Activated effector memory CD4-positive, alpha-beta T cell treated with anti-CD3 and anti-CD28 coated beads, Interleukin-2, amount 50 U/mL, for 16 hours (primary cell): ENCODE results near the gene SERTAD2.

Source experiments
- DNase-seq: peaks from one replicate; pipeline ENCODE4 v3.0.0-alpha.2; 2020

Gene SERTAD2

DNA sequence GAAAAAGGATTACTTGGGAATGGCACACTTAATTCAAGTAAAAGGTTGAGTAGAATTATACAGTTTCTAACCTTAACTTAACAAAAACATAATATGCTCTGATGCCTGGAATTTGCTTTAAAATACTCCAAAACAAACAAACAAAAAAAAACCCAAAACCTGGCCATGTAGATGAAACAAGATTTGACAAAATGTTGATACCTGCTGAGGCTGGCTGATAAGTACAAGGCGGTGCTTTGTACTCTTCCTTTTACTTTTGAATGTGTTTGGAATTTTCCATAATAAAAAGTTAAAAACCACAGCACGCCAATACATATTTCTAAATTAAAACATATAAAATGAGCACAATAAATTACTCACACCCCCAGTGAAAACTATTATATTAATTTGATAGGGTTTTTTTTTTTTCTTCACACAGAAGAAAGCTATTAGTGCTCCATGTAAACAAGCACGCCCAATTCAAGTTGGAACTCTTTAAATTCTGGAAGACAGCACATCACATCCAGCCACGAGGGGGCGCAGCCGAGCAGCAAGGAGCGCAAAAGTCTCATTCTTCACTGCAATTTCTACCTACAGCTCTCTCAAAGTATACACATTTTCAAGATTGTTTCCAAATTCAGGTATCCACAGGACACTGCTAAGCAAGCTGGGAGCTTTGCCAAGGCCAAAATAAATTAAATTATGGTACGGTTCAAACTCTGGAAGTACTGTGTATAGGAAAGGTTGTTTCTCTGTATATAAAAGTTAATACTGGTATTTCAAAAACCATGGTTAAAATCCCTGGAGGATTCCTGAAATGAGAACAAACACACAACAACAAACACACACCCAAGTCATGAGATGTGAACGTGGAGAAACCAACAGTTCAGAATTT, 7.5 kb downstream of the SERTAD2 start:
- peak; percentile 95 for DNase-seq

DNA sequence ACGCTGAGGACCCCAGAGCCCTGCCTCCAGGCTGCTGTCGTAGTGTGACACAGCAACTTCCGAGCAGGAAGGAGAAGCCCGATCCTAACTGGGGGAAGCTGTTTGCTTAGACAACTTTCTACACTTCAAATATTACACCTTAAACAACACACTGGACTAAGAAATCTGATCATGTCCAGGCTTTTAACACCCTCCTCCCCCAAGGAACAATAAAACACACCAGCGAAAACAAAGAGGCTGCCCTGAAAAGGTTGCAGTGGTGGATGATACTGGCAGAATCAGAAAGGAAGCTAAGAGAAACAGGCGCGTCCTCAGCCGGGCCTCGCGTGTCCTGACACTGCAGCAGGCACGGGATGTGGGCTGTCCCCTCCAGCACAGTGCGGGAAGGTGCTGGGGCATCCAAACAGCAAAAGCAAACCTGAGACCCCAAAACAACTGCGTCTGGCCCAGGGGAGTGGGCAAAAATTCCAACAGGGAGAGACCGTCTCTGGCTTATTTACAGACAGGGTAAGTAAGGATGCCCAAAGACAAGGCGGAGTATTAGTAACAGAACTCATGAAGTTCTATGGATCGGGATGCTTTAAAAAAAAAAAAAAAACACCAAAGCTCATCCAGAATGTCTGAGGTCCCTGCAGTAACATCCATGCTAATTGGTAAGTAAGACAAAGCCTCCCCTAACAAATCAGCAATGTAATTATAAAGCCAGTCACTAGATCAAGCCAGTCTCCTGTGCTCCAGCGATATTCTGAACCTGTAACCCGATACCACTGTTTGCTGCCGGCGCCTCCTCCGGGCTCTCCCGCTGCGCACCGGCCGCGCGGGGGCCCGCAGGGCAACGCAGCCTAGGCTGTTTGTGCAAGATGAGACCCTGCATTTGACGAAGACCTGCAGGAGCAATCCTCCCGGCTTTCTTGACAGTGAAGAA, 9.0 kb downstream of the SERTAD2 start:
- DNase-seq, result peak; percentile 73

DNA sequence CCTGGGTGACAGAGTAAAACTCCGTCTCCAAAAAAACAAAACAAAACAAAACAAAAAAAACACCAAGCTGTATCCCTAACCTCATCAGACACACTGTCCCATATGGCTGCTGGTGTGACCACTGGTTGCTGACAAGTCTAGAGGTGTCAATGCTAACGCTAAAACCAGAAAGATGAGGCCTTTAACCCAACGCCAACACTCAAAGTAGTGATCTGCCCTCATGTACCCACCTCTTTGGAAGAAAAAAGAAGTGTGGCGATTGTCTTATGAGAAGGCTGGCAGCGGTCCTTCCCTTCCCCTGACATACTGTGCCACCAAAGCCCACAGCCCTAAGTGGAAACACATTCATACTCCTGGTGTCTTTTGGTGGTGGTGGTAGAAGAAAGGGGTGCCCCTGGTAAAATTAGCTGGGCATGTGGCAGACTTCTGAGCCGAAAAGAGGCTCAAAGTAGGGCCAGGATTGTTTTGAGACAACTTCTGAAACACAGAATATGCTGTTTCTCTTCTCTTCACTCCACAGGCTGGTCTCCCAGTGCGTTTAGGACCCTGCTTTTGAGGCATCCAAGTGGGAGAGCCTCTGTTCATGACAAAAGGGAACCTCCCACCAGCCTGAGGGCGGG, 9.8 kb downstream of the SERTAD2 start:
- DNase-seq, result no peak

DNA sequence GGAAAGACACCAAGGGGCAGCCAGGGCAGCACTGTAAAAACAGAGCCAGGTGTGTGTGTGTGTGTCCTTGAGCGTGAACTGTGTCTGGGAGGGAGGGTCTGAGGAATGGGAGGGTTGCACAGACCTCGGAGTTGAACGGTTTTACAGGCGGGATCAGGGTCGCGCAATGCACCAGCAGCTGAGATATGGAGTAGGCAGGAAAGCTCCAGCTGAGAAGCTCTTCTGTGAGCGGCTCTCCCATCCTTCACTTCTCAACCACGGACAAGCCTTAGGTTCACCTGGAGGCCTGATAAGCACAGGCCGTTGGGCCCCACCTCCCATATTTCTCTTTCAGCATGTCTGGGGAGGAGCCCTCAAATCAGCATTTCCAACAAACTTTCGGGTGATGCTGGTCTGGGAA, 12.1 kb downstream of the SERTAD2 start:
- no peak for DNase-seq

DNA sequence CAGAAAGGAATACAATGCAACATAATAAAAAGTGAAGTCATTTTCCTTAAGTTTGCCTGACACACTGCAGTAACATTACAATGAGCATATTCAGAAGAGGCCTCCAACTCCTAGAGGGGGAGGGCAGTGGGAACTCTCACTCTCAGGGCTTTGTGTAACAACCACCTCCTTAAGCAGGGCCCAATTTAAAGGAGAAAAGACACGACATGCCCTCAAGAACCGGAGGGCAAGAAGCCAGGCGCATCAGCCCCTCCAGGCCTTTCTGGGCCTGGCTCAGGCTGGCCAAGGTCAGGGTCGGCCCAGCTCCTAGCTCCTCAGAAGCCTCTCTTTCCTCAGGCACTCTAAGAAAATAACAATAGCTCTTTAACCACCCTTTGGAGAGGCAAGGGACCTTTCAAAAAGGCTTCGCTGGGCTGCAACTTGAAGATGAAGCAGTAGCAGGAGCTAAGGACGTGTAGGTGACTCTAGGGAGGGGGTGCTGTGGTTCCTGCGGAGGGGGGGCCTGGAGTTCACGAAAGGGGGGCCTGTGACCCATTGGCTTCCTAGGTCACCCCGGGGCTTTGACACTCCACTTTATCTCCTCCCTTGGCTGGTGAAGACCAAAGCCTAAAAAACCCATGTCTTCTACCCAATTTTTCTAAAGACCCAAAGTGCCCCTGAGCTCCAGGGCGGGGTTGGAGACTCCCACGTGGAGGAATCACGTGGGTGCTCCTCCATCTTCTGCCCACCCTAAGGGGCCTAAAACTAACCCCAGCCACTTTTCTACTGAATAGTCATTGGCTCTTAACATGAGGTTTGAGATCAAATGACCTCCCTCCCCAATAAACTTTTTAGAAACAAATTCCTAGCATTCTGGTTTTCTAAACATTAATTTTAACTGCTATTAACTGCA, 13.3 kb downstream of the SERTAD2 start:
- no peak for DNase-seq

DNA sequence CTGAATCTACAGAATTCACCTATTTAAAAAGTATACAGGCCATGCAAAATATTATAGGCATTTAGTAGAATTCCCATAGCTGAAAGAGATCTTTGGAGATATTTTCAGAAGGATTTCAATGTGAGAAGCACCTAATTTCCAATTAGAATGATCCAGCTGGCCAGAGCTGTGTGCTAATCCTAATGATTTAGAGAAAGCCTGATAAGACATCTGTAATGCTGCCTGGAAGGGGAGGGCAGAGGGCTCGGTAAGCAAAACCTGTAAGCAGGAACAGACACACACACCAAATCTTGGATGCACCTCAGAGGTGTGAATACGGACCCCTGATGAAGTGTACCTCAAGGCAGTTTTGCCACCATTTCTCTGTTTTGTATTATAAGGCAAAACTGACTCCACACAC, 14.0 kb downstream of the SERTAD2 start:
- no peak for DNase-seq

DNA sequence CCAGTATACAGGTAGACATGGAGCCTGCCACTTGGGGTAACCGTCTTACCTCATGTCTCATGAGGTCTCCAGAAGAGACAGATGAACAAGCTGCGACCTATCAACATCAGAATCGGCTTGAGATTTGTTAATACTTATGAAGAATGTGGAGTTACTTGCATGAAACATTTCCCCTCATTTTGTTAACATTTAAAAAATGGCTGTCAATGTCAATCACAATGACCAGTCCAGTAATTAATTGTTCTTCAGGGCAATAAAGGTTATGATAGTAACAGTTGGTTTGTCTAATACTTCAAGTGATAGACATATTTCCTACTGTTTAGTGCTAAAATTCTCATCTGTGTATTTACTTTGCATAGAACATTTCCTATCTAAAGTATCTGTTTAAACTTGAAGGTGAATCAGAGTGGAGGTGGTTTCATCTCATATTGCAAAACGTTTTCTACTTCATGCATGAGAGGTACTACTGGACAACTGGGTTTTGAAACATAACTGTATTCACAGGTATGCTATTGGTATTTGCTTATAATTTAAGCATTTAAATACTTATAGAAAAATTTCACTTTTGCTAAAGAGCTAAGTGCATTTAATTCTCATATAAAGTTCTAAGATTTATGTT, 15.1 kb downstream of the SERTAD2 start:
- no peak for DNase-seq

DNA sequence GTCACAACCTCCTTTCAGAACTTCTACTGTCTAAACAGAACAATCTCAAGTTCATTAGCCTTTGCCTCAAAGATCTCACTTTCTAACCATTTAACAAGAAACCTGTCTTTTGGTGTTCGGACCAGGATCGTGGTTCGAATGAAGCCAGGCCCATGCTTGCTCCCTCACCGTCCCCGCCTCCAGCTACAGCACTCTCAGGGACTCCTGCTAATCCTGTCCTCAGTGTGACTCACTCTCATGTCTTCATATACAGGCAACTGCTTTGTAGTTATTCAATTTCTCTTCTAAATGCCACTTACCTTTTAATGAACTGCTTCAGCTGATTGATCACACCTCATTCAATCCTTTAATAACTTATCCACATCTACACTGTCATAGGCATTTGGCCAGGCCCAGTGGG, 15.8 kb downstream of the SERTAD2 start:
- no peak for DNase-seq

DNA sequence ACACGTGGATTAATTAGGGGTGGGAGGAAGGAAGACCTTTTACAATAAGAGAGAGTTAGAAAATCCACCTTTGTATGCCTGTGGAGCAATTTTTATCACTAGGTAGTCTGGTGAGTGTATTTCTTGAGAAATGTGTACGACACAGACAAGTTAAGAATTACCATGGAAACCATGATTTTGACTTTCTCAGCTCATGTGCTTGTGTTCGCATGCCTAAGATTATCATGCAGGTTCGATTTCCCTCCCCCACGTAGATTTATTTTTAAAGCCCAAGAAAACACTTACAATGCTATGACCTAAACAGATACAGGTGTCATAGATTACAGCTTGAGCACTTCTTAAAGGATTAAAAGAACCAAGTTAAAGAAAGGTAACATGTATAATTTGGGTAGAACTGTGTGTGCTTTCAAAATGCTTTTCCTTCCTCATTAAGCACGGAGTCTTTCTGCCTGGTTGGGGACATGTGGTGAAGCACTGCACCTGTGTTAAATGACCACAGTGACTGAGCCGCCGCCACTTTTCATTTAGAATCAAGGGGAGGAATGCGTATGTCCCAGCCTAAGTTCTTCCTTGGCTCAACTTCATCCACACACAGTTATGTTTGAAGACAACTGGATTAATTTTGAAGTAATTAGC, 16.6 kb downstream of the SERTAD2 start:
- no peak for DNase-seq

DNA sequence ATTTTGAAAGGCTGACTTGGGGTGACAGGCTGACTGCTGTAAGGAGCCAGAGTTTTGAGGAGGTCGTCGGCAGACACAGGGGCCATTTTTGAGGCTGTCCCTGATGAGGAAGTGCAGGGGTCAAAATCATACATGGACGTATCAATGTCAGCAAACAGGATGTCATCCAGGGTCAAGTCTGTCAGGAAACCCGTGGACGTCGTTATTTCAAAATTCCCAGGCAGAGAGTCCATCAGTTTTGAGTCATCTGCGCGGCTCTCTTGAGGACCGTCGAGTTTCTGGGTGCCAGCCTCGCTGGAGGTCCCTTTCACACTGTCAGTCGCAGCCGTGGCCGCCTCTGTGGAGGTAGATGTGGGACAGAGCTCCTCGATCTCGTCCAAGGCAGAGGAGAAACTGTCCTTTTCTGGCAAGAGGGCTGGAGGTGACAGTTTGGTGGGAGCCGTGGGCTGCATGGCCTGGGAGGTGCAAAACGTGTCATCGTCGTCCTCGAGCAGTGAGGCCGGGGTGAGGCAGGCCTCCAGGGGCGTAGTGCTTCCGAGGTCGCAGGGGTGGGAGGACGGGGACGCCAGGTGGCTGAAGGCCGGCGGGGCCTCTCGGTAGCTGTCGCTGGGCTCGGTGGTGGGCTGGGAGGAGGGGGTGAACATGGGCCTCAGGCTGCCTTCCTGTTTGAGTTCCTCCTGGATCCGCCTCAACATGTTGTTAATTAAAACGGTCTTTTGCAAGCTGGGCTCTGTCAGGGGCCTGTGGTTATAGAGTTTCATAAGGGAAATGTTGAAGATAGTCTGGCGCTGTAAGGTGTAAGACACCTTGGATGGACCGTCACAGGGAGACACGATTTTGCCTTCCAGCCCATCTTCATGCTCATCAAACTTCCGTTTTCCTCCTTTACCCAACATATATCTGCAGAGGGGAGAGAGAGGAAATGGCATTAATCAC, 17.5 kb downstream of the SERTAD2 start:
- DNase-seq, result no peak

DNA sequence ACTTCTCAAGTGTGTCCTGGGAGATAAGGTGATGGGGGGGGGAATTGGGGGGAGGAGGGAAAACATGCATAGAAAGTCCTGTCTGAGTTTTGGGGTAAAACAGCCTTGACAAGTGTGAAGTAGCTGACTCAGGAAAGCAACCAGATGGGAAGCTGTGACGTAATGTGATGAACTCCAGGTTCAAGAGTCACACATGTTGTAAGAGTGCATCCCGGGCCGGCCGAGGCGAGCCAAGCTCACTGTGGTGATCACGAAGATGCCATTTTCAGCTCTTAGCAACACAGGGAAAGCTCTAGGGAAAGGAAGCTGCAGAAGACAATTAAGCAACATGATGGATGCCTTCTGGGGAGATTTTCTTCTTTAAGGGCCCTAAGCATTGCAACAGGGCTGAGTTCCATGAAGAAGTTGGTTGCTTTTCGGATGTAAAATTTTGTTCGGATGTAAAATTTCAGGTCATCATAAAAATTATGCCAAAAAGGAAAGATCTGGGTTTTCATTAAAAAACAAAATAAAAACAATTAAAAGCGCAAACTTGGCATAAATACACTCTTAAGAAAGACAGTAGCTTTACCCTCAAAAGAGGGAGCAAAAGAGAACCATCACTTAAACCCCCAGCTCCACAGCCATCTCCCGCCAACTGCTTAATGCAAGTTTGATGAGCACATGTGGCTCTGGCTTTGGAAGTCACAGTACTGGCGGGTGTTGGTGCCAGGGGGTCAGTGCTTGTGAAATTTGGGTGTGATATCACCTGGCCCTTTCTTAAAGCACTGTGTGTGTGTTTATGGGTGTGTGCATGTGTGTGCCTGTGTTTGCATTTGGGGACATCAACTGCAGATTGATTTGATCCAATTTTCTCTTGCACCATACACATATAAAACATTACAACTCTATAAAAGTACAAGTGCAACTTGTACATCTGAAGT, 19.1 kb downstream of the SERTAD2 start:
- no peak for DNase-seq

DNA sequence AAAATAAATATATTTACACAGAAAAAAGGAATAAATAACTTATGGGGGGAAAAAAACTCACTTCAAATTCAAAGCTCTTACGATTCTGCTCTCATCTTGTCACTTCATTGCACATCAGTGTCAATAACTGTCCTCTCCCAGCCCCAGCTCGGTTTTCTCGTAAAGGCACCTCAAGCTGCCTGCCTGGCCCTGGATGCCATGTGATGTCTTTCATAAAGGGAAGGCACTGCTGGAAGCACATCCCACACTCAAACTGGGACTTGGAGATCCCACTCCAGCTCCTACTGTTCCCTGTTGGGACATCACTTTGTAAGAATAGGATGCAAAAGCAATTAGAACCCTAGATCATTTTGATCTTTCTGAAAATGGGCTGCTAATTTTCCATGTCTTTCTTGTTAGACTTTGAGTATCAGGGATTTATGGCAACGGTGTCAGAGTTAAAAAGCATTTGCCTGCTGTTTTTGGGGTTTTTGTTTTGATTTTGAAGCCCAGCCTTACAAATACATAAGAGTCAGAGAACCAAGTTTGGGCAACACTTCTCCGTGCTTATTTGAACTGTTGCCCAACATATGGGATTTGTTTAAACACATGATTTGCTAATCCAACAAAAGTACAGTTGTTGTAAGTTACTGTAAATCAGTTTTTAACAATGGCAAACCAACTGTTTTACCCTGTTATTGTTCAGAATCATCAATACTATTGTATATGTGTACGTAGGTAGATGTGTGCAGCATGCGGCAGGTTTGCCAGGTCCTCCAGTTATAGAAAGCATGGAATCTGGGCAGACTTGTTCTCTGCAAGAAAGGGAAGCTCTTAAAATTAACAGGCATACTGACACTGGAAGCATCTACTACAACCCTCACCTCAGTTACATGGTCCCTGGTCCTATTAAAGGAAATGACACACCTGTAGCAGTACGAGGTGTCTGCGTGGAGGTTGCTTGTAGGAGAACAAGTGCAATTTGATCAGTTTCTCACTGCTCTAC, 20.6 kb downstream of the SERTAD2 start:
- no peak for DNase-seq

DNA sequence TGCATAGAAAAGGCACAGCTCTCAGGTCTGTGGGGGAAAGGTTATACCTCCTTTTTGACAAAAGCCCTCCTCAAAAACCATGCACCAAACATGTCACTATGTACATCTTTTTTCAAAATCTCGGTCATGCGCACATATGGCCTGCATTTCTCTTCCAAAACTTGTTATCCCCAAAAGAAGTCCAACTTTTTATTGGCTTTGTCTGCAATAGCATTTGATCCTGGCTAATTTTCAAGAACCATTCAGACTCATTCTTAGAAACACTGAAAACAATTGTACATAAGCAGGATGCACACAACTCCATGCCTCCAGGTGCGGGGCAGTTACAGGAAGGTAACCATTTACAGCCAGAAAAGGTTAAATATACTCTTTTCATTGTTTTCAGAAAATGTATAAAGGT, 21.9 kb downstream of the SERTAD2 start:
- no peak for DNase-seq

DNA sequence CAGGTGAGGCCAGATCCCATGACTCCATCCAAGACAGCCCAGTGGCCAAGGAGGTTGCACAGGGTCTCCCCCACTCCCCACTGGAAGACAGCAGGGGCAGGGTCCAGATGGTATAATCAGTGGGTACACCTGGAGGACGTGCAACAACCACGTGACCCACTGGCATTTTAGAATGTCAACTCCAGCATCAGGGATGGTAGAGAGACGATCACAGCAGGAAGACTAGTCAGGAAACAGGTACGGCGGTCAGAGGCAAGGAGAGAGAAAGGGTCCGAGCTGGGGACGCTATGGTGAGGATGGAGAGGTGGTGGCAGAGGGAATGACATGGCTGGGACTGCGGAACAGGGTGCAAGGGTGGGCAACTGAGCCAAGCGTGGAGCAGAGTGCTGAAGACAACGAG, 23.0 kb downstream of the SERTAD2 start:
- no peak for DNase-seq

DNA sequence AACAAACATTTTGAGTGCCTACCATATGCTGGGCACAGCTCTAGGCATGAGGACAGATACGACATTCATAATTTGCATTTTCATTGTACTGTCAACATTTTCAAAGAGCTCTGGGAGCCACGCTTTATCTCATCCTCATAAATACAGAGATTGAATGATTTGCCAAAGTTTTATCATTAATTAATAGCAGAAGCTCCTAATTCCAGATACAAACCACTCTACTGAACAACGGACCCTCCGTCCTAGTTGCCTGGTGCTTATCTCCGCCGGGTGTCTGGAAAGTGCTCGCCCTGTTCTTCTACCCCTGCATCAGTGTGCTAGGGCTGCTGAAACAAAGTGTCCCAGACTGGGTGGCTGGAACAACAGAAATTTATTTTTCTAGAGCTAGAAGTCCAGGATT, 23.8 kb downstream of the SERTAD2 start:
- DNase-seq, result no peak

DNA sequence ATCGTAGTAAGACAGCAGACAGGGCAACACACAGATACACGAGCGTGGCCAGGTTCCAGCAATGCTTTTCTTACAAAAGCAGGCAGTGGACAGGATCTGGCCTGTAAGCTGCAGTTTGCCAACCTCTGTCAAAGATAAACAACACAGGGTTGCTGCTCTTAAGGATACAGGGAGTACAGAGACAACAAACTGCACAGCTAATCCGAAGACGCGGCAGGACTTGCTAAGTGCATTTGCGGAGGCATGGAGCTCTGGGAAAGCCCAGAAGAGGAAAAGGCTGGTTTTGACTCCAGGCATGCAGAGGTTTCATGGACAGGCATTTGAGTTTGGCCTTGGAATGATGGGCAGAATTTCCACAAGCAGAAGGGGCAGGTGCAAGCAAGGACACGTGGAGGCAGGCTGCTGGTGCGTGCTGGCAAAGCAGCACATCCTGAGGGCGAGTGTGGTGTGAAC, 24.4 kb downstream of the SERTAD2 start:
- no peak for DNase-seq
